Liver (tissue), 2 donors: ENCODE data around the gene SAMD4A.

Source experiments
- YY1 ChIP-seq: IDR thresholded peaks from 2 replicates; pipeline ENCODE4 v1.6.1; 2016; ENCODE audit warnings: antibody characterized with exemption, mild to moderate bottlenecking
- TF ChIP-seq, protein P1 (sequence below): fragments of 150-350 bp; IDR thresholded peaks from 2 replicates; pipeline ENCODE4 v1.5.1; 2017; ENCODE audit warnings: improper control_type of control experiment, low read depth, low read length; ENCODE audit not compliant: missing input control
- TF ChIP-seq, protein P2 (sequence below): IDR thresholded peaks from 2 replicates; pipeline ENCODE4 v1.6.1; 2016; ENCODE audit warnings: antibody characterized with exemption
- donor health status: healthy.

DNA sequence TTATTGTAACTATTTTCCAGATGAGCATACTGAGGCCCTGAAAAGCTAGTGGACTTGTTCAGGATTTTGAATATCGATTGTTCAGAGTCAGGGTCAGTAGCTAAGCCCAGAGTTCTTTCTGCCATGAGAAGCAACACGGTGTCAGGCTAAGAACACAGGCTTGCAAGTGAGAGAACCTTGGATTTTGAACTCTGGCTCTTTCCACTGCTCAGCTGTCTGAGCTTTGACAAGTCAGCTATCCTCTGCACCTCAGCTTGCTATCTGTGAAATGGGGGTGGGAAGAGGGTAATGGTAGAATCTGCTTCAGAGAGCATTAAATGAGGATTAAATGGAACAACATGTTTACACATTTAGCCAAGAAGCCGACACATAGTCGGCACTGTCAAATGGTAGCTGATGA, 157.2 kb downstream of the SAMD4A start:
- TF ChIP-seq, protein P1, sequence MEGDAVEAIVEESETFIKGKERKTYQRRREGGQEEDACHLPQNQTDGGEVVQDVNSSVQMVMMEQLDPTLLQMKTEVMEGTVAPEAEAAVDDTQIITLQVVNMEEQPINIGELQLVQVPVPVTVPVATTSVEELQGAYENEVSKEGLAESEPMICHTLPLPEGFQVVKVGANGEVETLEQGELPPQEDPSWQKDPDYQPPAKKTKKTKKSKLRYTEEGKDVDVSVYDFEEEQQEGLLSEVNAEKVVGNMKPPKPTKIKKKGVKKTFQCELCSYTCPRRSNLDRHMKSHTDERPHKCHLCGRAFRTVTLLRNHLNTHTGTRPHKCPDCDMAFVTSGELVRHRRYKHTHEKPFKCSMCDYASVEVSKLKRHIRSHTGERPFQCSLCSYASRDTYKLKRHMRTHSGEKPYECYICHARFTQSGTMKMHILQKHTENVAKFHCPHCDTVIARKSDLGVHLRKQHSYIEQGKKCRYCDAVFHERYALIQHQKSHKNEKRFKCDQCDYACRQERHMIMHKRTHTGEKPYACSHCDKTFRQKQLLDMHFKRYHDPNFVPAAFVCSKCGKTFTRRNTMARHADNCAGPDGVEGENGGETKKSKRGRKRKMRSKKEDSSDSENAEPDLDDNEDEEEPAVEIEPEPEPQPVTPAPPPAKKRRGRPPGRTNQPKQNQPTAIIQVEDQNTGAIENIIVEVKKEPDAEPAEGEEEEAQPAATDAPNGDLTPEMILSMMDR: no peak
- TF ChIP-seq YY1: no peak
- TF ChIP-seq, protein P2, sequence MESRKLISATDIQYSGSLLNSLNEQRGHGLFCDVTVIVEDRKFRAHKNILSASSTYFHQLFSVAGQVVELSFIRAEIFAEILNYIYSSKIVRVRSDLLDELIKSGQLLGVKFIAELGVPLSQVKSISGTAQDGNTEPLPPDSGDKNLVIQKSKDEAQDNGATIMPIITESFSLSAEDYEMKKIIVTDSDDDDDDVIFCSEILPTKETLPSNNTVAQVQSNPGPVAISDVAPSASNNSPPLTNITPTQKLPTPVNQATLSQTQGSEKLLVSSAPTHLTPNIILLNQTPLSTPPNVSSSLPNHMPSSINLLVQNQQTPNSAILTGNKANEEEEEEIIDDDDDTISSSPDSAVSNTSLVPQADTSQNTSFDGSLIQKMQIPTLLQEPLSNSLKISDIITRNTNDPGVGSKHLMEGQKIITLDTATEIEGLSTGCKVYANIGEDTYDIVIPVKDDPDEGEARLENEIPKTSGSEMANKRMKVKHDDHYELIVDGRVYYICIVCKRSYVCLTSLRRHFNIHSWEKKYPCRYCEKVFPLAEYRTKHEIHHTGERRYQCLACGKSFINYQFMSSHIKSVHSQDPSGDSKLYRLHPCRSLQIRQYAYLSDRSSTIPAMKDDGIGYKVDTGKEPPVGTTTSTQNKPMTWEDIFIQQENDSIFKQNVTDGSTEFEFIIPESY: no peak
